Type B pancreatic cell (in vitro differentiated cells): ENCODE data around the gene ZNF225. TPM values are rescaled to one million over a fixed set of nuclear protein-coding genes. Genes with fewer than 3 reads are reported as not detected.
A peak's percentile ranks its signal among the peaks of the same experiment; 100 is the strongest.

Experiments used
- DNase-seq: peaks from one replicate; pipeline ENCODE4 v3.0.0; 2021; ENCODE audit warnings: mixed read lengths; ENCODE audit not compliant: unreplicated experiment; ENCODE audit errors: extremely low spot score
- H3K27ac Mint-ChIP-seq: 2 replicates; pipeline ENCODE4 v1.8.0; 2021; ENCODE audit warnings: mild to moderate bottlenecking, mixed read lengths
- H3K27me3 Mint-ChIP-seq: 2 replicates; pipeline ENCODE4 v1.8.0; 2021; ENCODE audit warnings: mixed read lengths
- H3K36me3 Mint-ChIP-seq: 2 replicates; pipeline ENCODE4 v1.8.0; 2021; ENCODE audit warnings: mixed read lengths
- H3K4me1 Mint-ChIP-seq: one replicate; pipeline ENCODE4 v1.8.0; 2021; ENCODE audit warnings: mixed read lengths; ENCODE audit not compliant: unreplicated experiment
- H3K4me3 Mint-ChIP-seq: 2 replicates; pipeline ENCODE4 v1.8.0; 2021; ENCODE audit warnings: mild to moderate bottlenecking, mixed read lengths
- H3K9me3 Mint-ChIP-seq: 2 replicates; pipeline ENCODE4 v1.8.0; 2021; ENCODE audit warnings: mixed read lengths
- total RNA-seq: library from RNA; stranded (reverse); gene quantifications from 2 replicates; pipeline ENCODE4 v1.2.1, GENCODE V29; 2021; ENCODE audit warnings: low replicate concordance
- TF ChIP-seq, protein P1 (sequence below): fragments of 200-600 bp; sonication (generic); conservative IDR thresholded peaks from 2 replicates; pipeline ENCODE4 v1.5.0; 2021; ENCODE audit warnings: antibody characterized with exemption, mild to moderate bottlenecking

The ZNF225 gene
- total RNA-seq, 1 donor from 2014 or later = 8.4 TPM

DNA sequence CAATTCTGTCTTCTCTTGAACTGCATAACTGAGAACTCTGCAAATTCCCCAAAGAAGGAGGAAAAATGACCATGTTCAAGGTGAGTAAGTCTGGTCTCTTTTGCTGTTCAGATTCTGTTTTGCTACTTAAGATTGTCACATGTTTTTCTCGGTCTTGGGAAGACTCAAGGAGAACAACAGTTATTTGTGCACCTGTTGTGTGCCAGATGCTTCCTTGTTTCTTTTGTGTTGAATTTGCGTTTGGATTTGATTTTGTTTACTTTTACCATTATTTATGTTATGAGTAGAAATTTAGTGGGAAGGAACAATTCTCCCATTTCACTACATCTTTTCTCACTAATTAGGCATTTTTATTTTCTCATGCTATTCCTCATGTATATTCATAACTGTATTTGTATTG, 36.9 kb upstream of the ZNF225 start:
- DNase-seq = no peak
- Mint-ChIP-seq H3K9me3 (peaks cover 5% of the 10 kb centered on the region), H3K4me1 (peaks cover 16% of the 10 kb centered on the region), H3K36me3 (peaks cover 26% of the 10 kb centered on the region), H3K4me3 (no peak overlapping the region), H3K27ac (no peak overlapping the region), H3K27me3 (no peaks in the 10 kb centered on the region)
- TF ChIP-seq, protein P1, sequence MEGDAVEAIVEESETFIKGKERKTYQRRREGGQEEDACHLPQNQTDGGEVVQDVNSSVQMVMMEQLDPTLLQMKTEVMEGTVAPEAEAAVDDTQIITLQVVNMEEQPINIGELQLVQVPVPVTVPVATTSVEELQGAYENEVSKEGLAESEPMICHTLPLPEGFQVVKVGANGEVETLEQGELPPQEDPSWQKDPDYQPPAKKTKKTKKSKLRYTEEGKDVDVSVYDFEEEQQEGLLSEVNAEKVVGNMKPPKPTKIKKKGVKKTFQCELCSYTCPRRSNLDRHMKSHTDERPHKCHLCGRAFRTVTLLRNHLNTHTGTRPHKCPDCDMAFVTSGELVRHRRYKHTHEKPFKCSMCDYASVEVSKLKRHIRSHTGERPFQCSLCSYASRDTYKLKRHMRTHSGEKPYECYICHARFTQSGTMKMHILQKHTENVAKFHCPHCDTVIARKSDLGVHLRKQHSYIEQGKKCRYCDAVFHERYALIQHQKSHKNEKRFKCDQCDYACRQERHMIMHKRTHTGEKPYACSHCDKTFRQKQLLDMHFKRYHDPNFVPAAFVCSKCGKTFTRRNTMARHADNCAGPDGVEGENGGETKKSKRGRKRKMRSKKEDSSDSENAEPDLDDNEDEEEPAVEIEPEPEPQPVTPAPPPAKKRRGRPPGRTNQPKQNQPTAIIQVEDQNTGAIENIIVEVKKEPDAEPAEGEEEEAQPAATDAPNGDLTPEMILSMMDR = no peak

DNA sequence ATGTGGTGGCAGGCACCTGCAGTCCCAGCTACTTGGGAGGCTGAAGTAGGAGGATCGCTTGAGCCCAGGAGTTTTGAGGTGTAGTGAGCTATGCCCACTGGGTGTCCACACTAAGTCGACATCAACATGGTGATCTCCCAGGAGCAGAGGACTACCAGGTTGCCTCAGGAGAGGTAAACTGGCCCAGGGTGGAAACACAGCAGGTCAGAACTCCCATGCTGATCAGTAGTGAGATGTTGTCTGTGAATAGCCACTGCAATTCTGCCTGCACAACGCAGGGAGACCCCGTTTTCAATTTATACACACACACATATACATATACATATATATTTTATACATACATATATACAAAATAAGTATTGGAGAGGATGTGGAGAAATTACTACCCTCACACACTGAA, 21.1 kb upstream of the ZNF225 start:
- no peak overlapping the region for H3K4me3 Mint-ChIP-seq
- no peak overlapping the region for H3K27ac Mint-ChIP-seq
- TF ChIP-seq, protein P1 = no peak
- DNase-seq = no peak
- H3K36me3 Mint-ChIP-seq = peaks cover 6% of the 10 kb centered on the region
- no peaks in the 10 kb centered on the region for H3K9me3 Mint-ChIP-seq
- H3K4me1 Mint-ChIP-seq = peaks cover 12% of the 10 kb centered on the region
- no peaks in the 10 kb centered on the region for H3K27me3 Mint-ChIP-seq

DNA sequence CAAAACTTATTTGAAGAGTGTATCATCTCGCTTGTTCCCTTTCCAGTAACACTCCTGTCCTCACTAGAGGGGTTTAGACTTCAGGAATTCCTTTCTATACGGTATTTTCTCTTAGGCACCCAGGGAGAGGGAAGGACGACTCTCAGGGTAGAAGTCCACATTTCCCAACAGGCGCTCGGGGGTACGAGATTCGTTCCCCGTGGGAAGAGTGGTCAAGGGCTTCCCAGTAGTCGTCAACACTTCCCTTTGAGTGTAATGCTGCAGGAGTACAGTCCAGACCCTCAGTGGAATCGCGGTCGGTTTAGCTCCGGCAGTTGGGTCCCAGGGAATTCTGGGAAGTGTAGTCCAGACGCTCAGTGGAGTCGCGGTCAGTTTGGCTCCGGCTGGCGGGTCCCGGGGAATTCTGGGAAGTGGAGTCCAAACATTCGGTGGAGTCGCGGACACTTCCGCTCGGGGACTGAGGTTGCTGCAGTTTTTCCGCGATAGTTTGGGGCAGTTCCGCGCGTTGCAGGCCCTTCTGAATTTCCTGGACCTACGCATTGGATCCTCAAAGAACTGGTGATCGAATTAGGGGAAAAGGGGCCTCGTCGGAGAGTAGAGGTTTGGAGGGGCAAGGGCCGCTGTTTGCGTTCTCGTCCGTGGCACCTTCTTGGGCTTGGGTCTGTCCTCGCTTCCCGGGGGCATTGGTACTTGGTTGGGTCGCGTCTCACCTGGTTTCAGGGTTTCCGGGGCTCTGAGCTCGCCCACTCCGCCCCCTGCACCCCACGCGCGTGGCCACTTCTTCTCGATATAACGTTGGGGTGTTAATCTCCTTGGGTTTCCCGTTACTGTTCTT, 19.1 kb upstream of the ZNF225 start, which contains the start of gene ZNF224:
TSS of gene ZNF224 (plus strand) at position 431 of the 835 bp plus-strand sequence. CDS start 3,513 bp downstream, outside the sequence.
- no peaks in the 10 kb centered on the region for H3K27me3 Mint-ChIP-seq

DNA sequence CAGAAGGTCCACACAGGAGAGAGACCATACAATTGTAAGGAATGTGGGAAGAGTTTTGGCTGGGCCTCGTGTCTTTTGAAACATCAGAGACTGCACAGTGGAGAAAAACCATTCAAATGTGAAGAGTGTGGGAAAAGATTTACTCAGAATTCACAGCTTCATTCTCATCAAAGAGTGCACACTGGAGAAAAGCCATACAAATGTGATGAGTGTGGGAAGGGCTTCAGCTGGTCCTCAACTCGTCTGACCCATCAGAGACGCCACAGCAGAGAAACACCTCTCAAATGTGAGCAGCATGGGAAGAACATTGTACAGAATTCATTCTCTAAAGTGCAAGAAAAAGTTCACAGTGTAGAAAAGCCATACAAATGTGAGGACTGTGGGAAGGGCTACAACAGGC, 5.4 kb upstream of the ZNF225 start:
- H3K27me3 Mint-ChIP-seq = no peaks in the 10 kb centered on the region
- no peak overlapping the region for H3K4me3 Mint-ChIP-seq
- TF ChIP-seq, protein P1 = no peak
- peaks cover 36% of the 10 kb centered on the region for H3K9me3 Mint-ChIP-seq
- H3K27ac Mint-ChIP-seq = no peak overlapping the region
- H3K4me1 Mint-ChIP-seq = peaks cover 7% of the 10 kb centered on the region
- H3K36me3 Mint-ChIP-seq = peaks cover 67% of the 10 kb centered on the region
- DNase-seq = no peak

More for the DNA sequence above, 19.1 kb upstream of the ZNF225 start, which contains the start of gene ZNF224:
- TF ChIP-seq, protein P1 = no peak
- Mint-ChIP-seq H3K9me3 (no peaks in the 10 kb centered on the region), H3K4me3 (peak within 1 kb of the TSS; percentile 99), H3K27ac (peak within 1 kb of the TSS; percentile 89), H3K4me1 (peaks cover 12% of the 10 kb centered on the region), H3K36me3 (peaks cover 18% of the 10 kb centered on the region)
- peak; percentile 89 for DNase-seq

DNA sequence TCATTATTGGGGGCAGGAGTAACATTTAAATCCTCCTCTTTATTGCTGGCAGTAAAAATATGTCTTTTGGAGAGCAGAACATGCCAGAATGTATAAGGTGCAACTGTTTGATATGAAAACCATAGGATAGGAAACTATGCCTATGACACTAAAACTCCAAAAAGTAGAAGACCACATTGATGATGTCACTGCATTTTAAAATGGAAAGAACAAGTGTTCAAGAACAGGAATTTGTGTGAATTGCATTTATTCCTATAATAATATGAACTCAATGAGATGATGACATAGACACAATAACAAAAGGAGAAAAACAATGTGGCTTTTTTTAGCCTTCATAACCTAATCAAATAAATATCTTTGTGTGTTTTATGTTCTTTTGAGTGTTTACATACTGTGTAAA, 3.7 kb upstream of the ZNF225 start:
- H3K4me3 Mint-ChIP-seq = no peak overlapping the region
- peaks cover 12% of the 10 kb centered on the region for H3K4me1 Mint-ChIP-seq
- H3K9me3 Mint-ChIP-seq = peaks cover 30% of the 10 kb centered on the region

More for the DNA sequence above, 3.7 kb upstream of the ZNF225 start:
- TF ChIP-seq, protein P1 = no peak
- DNase-seq = no peak
- H3K27ac Mint-ChIP-seq = no peak overlapping the region
- peaks cover 55% of the 10 kb centered on the region for H3K36me3 Mint-ChIP-seq
- H3K27me3 Mint-ChIP-seq = no peaks in the 10 kb centered on the region
